ENCODE results near the gene PTGS1.
A peak's percentile ranks its signal among the peaks of the same experiment; 100 is the strongest.
"Not testable (repeated sequence)": the region's sequence is repeated elsewhere in the genome, so short reads cannot be mapped to it uniquely, and the experiment has no call there.

PTGS1 gene

DNA sequence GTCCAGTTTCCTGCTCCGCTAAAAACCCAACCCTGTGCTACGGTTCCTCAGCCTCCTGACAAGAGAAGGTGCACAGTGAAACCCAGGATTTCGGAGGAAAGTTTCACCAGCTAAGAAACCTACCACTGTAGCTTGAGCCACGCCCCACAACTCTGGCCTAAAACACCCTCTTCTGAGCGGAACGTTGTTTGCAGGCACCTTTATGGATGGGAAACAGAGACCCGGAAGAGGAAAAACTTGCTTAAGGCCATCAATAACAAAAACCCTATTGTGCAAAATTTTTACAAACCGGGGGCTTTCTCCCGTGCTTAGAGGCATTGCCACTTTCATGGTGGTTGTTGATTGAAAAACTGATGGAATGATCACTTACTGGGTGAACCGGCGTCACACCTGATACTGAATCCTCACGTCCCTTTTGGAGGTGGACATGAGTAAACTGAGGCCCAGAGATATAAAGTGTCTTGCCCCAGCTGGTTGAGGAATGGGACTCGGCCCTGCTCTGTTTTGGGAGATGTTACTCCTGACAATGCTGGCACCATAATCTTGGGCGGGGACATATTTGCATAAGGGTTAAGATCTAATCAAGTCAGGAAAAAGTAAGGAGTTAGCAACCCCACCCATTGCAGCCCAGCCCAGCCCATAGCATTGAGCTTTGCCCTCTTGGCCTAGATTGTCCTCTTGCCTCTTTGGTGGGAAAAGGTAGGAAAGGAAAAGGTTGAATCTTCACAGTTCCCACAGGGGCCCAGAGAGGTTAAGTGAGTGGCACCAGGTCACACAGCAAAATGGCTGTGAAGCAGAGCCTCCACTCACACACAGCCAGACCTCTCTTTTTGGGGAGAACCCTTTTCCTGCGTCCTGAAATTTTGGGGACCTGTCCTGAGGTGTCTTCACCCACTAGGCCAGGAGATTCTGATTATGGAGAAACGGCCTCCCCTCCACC is 23.2 kb upstream of the PTGS1 start:
- peak; percentile 27 for DNase-seq (ENCODE audit: low spot score)

- DNase-seq (ENCODE audit: low spot score), result no peak
These were observed 22.5 kb upstream of the PTGS1 start for GRCh38 chr9:122348288-122348777.

DNA sequence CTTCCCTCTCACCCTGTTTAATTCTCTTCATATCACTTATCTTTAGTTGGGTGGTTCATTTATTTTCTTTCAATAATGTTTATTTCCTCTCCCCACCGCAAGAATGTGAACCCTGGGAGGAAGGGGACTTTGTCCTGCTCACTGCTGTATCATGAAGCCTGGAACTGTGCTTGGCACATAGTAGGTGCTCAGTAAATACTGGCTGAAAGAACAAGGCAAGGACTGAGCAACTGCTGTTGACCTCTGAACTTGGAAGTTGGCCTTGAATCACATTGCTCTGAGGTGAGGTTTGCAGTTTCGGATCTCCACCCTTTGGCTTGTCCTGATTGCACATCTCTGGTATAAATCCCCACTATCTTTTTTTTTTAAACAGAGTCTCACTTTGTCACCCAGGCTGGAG is 22.0 kb upstream of the PTGS1 start:
- DNase-seq (ENCODE audit: low spot score), result no peak

DNA sequence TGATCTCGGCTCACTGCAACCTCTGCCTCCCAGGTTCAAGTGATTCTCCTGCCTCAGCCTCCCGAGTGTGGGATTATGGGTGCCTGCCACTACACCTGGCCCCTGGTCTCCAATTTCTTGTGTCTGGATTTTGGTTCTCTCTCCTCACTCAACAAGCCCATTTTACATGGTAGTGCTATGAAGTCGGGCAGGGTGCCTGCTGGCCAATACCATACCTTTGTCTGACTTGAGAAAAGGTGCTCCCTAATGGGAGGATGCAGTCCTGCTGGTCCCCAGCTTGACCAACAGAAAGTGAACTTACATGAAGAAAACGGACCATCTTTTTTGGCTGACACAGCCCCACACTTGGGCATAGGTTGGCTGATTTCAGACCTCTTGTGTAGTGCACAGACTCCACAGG is 21.6 kb upstream of the PTGS1 start:
- no peak for DNase-seq (ENCODE audit: low spot score)

GRCh38 chr9:122350577-122351355 is 20.1 kb upstream of the PTGS1 start:
- DNase-seq (ENCODE audit: low spot score), result peak; percentile 82

GRCh38 chr9:122354536-122355199 is 16.2 kb upstream of the PTGS1 start:
- no peak for DNase-seq (ENCODE audit: low spot score)

DNA sequence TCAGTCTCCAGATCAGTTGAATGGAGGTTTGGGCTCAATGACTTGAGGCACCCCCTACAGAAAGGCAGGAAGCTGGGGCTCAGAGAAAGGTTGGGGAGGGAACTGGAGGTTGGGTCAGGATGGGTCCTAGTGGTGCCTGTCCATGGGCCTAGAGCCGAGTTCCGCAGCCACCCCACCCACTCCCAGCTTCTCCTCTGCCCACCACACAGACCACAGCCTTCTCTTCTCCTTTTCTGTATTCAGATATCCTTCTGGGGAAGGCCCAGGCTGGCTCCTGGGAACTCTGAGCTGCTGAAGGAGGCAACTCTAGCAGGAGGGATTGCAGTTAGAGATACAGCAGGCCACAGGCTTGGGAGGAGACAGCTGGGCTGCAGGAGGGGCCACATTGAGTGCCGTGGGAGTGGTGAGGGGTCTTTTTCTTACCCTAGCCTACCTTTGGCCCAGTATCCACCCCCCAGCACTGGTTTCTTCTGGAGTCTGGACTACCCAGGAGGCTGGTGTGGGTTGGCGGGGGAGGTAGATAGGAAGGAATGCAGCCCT is 15.4 kb upstream of the PTGS1 start:
- no peak for DNase-seq (ENCODE audit: low spot score)

- peak; percentile 28 for DNase-seq (ENCODE audit: low spot score)
These were observed 14.2 kb upstream of the PTGS1 start for GRCh38 chr9:122356627-122357026.

GRCh38 chr9:122360891-122361290 is 9.9 kb upstream of the PTGS1 start:
- DNase-seq (ENCODE audit: low spot score), result no peak

- not testable (repeated sequence) for DNase-seq (ENCODE audit: low spot score)
These were observed 7.7 kb upstream of the PTGS1 start for GRCh38 chr9:122363131-122363530.

- no peak for DNase-seq (ENCODE audit: low spot score)
These were observed 6.6 kb upstream of the PTGS1 start for GRCh38 chr9:122364117-122364782.

- DNase-seq (ENCODE audit: low spot score), result no peak
These were observed 6.1 kb upstream of the PTGS1 start for GRCh38 chr9:122364783-122365150.

- DNase-seq (ENCODE audit: low spot score), result no peak
These were observed 4.7 kb upstream of the PTGS1 start for GRCh38 chr9:122366074-122366660.

GRCh38 chr9:122367065-122367464 is 3.8 kb upstream of the PTGS1 start:
- no peak for DNase-seq (ENCODE audit: low spot score)

- no peak for DNase-seq (ENCODE audit: low spot score)
These were observed 2.9 kb upstream of the PTGS1 start for GRCh38 chr9:122367774-122368460.

DNA sequence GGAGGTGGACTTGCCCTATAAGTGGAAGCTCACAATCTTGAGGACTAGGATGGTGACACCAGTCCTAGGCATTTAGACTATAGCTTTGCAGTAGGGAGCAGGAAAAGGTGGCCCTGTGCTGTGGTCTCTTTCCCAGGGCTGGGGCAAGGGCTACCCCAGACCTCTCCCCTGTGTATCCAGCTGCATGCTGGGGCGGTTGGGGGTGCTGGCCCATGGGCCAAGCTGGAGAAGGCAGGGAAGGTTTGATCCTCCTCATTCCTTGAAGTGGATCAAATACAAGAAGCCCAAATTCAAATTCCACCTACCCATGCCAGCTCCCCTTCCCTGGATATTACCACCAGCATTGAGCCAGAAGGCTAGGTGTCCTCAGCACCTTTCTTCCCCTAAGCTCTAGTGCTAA is 2.2 kb upstream of the PTGS1 start:
- no peak for DNase-seq (ENCODE audit: low spot score)

DNA sequence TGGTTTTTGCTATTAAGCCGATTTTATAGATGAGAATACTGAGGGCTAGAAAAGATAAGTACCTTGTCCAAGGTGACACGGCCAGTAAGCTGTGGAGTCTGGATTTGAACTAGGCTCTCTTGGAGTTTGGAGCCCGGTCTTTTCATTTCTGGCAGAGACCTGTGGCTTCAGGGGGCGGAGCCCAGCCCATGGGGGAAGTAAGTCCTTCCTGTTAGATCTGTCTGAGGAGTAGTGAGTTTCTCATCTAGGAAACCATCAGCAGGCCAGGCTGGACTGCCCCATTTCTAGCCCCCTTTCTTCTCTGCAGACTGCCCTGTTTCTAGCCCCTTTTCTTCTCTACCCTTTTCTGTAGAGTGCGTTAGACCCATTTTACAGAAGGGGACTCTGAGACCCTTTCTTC is 521 bp upstream of the PTGS1 start:
- DNase-seq (ENCODE audit: low spot score), result peak; percentile 22

DNA sequence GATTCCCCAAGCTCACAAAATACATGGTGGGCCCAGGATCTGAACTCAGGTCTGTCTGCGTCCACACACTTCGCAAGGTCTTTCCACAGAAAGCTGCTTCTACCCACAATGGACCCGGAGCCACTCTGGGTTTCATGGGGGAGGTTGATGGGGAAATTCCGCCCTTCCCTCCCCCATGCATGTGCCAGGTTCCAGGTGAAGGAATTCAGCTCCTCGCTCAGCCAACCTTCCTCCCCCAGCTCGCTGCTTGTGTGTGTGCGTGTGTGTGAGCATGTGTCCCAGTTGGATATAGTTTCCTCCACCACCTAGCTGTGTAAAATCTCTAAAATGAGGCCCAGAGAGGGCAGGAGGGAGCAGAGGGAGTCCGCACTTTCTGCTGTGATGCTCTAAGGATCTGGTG is 1.0 kb downstream of the PTGS1 start:
- no peak for DNase-seq (ENCODE audit: low spot score)

DNA sequence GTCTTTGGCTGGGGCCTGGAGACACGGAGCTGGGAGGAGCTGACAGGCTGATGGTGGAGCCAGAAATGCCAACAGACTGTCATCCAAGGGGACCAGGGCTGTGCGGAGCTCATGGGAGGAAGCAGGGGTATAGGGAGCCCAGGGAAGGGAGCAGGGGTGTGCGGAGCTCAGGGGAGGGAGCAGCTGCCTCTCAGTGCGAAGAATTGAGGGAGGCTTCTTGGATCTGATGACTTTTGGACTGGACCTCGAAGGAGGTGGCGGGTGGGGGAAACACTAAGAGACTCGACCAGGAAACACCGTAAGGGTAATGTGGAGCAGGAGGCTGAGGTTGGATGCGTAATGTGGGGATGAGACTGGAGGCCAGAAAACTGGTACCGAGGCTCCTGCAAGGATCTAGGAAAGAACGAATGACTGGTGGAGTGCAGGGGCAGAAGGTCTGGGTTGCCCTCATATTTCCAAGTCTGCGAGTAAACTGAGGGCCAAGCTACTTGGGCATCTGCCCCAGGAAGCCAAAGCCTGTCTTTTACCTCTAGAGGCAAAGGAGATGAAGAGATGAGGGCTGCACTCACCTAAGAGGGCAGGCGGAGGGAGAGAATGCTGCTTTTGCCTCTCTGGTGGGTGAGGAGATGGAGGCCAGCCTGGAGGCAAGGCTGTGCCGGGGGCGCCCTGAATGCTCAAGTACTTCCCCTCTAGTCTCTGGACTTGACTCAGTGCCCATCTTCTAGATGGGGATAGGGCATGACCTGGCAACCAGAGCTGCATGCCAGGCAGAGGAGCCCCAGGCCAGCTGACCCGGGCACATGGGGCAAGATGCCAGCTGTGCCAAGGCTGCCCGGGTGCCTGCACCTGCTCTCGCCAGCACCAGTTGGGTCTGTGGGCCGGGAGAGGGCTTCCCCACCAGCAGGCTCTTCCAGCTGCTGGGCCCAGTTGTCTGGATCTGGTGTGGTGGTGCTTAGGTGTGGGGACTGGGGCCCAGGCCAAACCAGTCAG is 2.3 kb downstream of the PTGS1 start:
- DNase-seq (ENCODE audit: low spot score), result no peak

Data from NAMALWA (cell line).